Vagina (tissue), 2 donors: ENCODE measurements around the gene CUL9. TPM values are rescaled to one million over a fixed set of nuclear protein-coding genes. Genes with fewer than 3 reads are reported as not detected.

Experiments used
- DNase-seq, 2 donors: peaks; one replicate each; pipeline ENCODE4 v3.0.0-alpha.2; 2017; ENCODE audit errors: extremely low spot score in 2 of 2
- H3K27ac ChIP-seq: fragments of 200-600 bp; sonication (generic); one replicate; pipeline ENCODE4 v1.5.1; 2019
- H3K27me3 ChIP-seq: fragments of 200-600 bp; sonication (generic); one replicate; pipeline ENCODE4 v1.5.1; 2019
- H3K36me3 ChIP-seq, 2 donors: fragments of 200-600 bp; sonication (generic); one replicate each; pipeline ENCODE4 v1.5.1; 2017 to 2019
- H3K4me1 ChIP-seq: fragments of 200-600 bp; sonication (generic); one replicate; pipeline ENCODE4 v1.5.1; 2019
- H3K4me3 ChIP-seq, 2 donors: fragments of 200-600 bp; sonication (generic); 1 replicate in 1 of 2; 2 replicates in 1 of 2; pipeline ENCODE4 v1.5.1; 2016 to 2019
- H3K9me3 ChIP-seq: fragments of 200-600 bp; sonication (generic); one replicate; pipeline ENCODE4 v1.5.1; 2019
- CTCF ChIP-seq, 3 experiments: fragments of 450-650 bp in 2 of 3; fragments of 200-600 bp in 1 of 3; sonication (generic) in 1 of 3; IDR thresholded peaks; one replicate each; pipeline ENCODE4 v1.5.1; 2017 to 2019; ENCODE audit warnings: antibody characterized with exemption in 3 of 3, mild to moderate bottlenecking in 2 of 3, moderate library complexity in 2 of 3
- POLR2A ChIP-seq, 2 donors: fragments of 450-650 bp; IDR thresholded peaks; one replicate each; pipeline ENCODE4 v1.6.1; 2017; ENCODE audit warnings: antibody characterized with exemption in 2 of 2, mild to moderate bottlenecking in 2 of 2, moderate library complexity in 2 of 2
- POLR2AphosphoS5 ChIP-seq, 2 donors: sonication (generic); formaldehyde crosslinking; IDR thresholded peaks; one replicate each; pipeline ENCODE4 v1.9.0; 2017; ENCODE audit warnings: antibody characterized with exemption in 2 of 2, mild to moderate bottlenecking in 2 of 2, low read depth in 1 of 2; ENCODE audit not compliant: insufficient read depth in 1 of 2
- intact Hi-C: fragments of 100-400 bp; cut with DNase I; formaldehyde crosslinking; loops from one replicate; pipeline ENCODE4 v1.15.1; 2023
- total RNA-seq: library from RNA; depleted of rRNA; stranded (reverse); fragments of >200 nt; gene quantifications from one replicate; pipeline ENCODE4 v1.2.3, GENCODE V29; 2016

CUL9 gene
- total RNA-seq, 1 donor from 2014 or later = 49.1 TPM

- H3K27ac ChIP-seq = peak overlapping the region; percentile 67
These were observed 38.5 kb upstream of the CUL9 start for GRCh38 chr6:43143235-43144128.

DNA sequence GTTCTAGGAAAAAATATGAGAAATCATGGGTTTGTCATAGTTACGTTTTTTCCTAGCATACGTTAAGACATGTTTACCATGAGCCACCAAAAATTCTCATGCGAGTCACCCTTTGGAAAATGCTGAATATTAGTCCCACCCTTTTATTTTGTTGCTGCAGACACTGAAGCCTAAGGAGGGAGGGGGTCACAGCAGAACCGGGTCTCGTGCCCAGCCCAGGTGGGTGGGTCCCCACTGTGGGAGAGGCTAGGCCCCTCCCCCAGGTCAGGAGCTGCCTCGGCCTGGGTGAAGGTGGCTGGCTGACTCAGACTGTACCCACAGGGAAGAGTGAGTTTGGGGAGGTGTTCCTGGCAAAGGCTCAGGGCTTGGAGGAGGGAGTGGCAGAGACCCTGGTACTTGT is 37.1 kb upstream of the CUL9 start:
- intact Hi-C loops = loop anchor here (5.0 kb wide), 1 partner anchor 243 kb away; no protein-coding TSS in a partner anchor
- no peaks in the 10 kb centered on the region for H3K9me3 ChIP-seq
- no peak for TF ChIP-seq POLR2AphosphoS5 (IDR thresholded peaks at IDR 0.05; ENCODE audit: insufficient read depth in 1 of 2, low read depth in 1 of 2)
- TF ChIP-seq POLR2A (IDR thresholded peaks at IDR 0.05) = no peak
- no peak for TF ChIP-seq CTCF (IDR thresholded peaks at IDR 0.05)

More at GRCh38 chr6:43143235-43144128, 38.5 kb upstream of the CUL9 start:
- no peaks in the 10 kb centered on the region for H3K27me3 ChIP-seq
- no peaks in the 10 kb centered on the region for H3K9me3 ChIP-seq
- peaks cover 0 to 7% of the 10 kb centered on the region in 2 donors for H3K36me3 ChIP-seq
- intact Hi-C loops = loop anchor here (5.0 kb wide), 1 partner anchor 241 kb away; no protein-coding TSS in a partner anchor
- TF ChIP-seq POLR2AphosphoS5 (IDR thresholded peaks at IDR 0.05; ENCODE audit: insufficient read depth in 1 of 2, low read depth in 1 of 2) (peak; percentile 61 to 75), CTCF (IDR thresholded peaks at IDR 0.05) (peak; percentile 78 to 94 (median 88)), POLR2A (IDR thresholded peaks at IDR 0.05) (no peak)
- no peak overlapping the region for H3K4me3 ChIP-seq
- no peak for DNase-seq
- H3K4me1 ChIP-seq = peaks cover 12% of the 10 kb centered on the region

GRCh38 chr6:43146261-43146660 is 35.7 kb upstream of the CUL9 start:
- no peaks in the 10 kb centered on the region for H3K27me3 ChIP-seq
- DNase-seq = no peak
- H3K27ac ChIP-seq = no peak overlapping the region
- no peaks in the 10 kb centered on the region for H3K9me3 ChIP-seq
- no peak overlapping the region for H3K4me3 ChIP-seq
- peaks cover 0 to 7% of the 10 kb centered on the region in 2 donors for H3K36me3 ChIP-seq
- TF ChIP-seq POLR2A (IDR thresholded peaks at IDR 0.05) (no peak), POLR2AphosphoS5 (IDR thresholded peaks at IDR 0.05; ENCODE audit: insufficient read depth in 1 of 2, low read depth in 1 of 2) (no peak), CTCF (IDR thresholded peaks at IDR 0.05) (no peak)
- intact Hi-C loops = no loop called here
- H3K4me1 ChIP-seq = peaks cover 12% of the 10 kb centered on the region

More for the DNA sequence above, 37.1 kb upstream of the CUL9 start:
- H3K27me3 ChIP-seq = no peaks in the 10 kb centered on the region
- H3K4me3 ChIP-seq = no peak overlapping the region
- DNase-seq = no peak
- H3K27ac ChIP-seq = no peak overlapping the region
- peaks cover 12% of the 10 kb centered on the region for H3K4me1 ChIP-seq
- peaks cover 0 to 7% of the 10 kb centered on the region in 2 donors for H3K36me3 ChIP-seq

DNA sequence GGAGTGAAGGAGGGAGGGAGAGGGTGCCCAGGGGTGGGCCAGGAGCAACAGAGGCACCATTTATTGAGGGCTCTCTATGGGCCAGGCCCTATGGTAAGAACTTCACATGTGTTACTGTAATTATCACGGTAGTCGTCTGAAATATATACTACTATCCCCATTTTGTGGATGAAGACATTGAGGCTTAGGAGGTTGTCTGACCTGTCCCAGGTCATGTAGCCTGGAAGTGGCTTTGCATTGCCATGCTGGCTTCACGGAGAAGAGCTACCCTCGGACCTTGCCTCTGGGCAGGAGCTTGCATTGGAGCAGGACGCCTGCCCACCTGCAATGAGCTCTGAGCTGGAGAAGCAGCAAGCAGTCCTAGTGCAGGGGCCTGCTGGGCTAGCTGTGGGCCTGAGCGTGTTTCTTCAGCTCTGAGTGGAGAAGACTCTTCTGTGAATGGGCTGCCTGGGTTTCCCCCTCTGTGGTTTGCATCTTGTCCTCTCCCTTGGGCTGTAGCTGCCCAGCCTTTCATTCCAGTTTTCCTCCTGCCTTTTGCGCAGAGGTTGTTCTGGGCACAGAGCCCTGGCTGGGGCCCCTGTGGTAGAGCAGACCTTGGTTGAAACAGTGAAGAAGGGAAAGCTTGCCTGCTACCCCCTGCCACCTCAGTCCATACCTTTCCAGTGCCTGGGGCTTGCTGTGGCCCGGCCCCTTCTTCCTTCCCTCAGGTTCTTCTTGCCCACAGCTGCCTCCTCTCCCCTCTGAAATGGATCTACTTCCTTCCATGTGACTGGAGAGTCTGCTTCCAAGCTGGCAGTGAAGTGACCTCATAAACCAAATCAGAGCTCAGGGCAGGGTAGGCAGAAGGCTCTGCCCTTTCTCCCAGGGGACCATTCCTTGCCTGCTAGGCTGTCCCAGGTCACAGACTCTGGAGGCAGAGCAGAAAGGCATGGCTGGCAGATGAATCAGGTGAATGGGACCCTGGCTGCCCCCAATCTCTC is 35.0 kb upstream of the CUL9 start:
- peaks cover 0 to 7% of the 10 kb centered on the region in 2 donors for H3K36me3 ChIP-seq
- intact Hi-C loops = no loop called here
- H3K27me3 ChIP-seq = no peaks in the 10 kb centered on the region
- H3K9me3 ChIP-seq = no peaks in the 10 kb centered on the region
- no peak overlapping the region for H3K27ac ChIP-seq
- no peak for TF ChIP-seq POLR2AphosphoS5 (IDR thresholded peaks at IDR 0.05; ENCODE audit: insufficient read depth in 1 of 2, low read depth in 1 of 2)
- no peak for TF ChIP-seq CTCF (IDR thresholded peaks at IDR 0.05)
- no peak for TF ChIP-seq POLR2A (IDR thresholded peaks at IDR 0.05)
- no peak overlapping the region for H3K4me3 ChIP-seq
- DNase-seq = no peak
- peaks cover 12% of the 10 kb centered on the region for H3K4me1 ChIP-seq
